ENCODE measurements around the gene TMEM59L. TPM values are rescaled to one million over a fixed set of nuclear protein-coding genes. Genes with fewer than 3 reads are reported as not detected.
A peak's percentile ranks its signal among the peaks of the same experiment; 100 is the strongest.

Gene TMEM59L
- total and polyA plus RNA-seq, 2 of the 13 experiments (the other 11 are each of a cell fraction or from before 2014, with no cell fraction given) = 0.97 to 5.5 TPM

GRCh38 chr19:18612772-18613588, at the start of gene TMEM59L (continued):
- TF ChIP-seq MTF1 (CRISPR knock-in tag; IDR thresholded peaks at IDR 0.05) (no peak), JUN (CRISPR knock-in tag; IDR thresholded peaks at IDR 0.05) (no peak), ATF3 (CRISPR knock-in tag; IDR thresholded peaks at IDR 0.05) (peak; percentile 28; the same call in 1 of the 2 replicates), ZNF503 (CRISPR knock-in tag; IDR thresholded peaks at IDR 0.05) (no peak), SAP130 (CRISPR knock-in tag; IDR thresholded peaks at IDR 0.05; ENCODE audit: low read depth) (peak; percentile 30; the same call in 1 of the 2 replicates), ZNF512B (CRISPR knock-in tag; IDR thresholded peaks at IDR 0.05; ENCODE audit: borderline replicate concordance) (no peak), ARHGAP35 (CRISPR knock-in tag; IDR thresholded peaks at IDR 0.05; ENCODE audit: borderline replicate concordance) (no peak), KDM6A (CRISPR knock-in tag; IDR thresholded peaks at IDR 0.05; ENCODE audit: low read depth) (no peak), ZNF143 (CRISPR knock-in tag; IDR thresholded peaks at IDR 0.05) (peak; percentile 66), THAP11 (CRISPR knock-in tag; IDR thresholded peaks at IDR 0.05) (no peak), FOXP4 (CRISPR knock-in tag; IDR thresholded peaks at IDR 0.05) (no peak), CREB1 (IDR thresholded peaks at IDR 0.05) (peak; percentile 79; the same call in 1 of the 2 replicates), CREB1 (CRISPR knock-in tag; IDR thresholded peaks at IDR 0.05) (no peak), CHCHD3 (CRISPR knock-in tag; IDR thresholded peaks at IDR 0.05) (0 out of 2 replicates have a peak, but pooled peaks have one; percentile 29), DNMT1 (CRISPR knock-in tag; IDR thresholded peaks at IDR 0.05) (peak; percentile 70), AKAP8 (CRISPR knock-in tag; IDR thresholded peaks at IDR 0.05) (peak; percentile 72; the same call in 1 of the 2 replicates), MED1 (CRISPR knock-in tag; IDR thresholded peaks at IDR 0.05) (no peak), ZNF800 (CRISPR knock-in tag; IDR thresholded peaks at IDR 0.05) (no peak), GABPB1 (CRISPR knock-in tag; IDR thresholded peaks at IDR 0.05) (peak; percentile 50; the same call in 1 of the 2 replicates), DNMT3B (CRISPR knock-in tag; conservative IDR thresholded peaks at IDR 0.05) (no peak)
